Measurements from ENCODE around the gene GALNT1. TPM values are rescaled to one million over a fixed set of nuclear protein-coding genes. Genes with fewer than 3 reads are reported as not detected.

Gene GALNT1
- polyA plus RNA-seq, 2 of the 4 experiments (the other 2 are of a cell fraction) = 97.4 to 113 TPM

- H3K27ac ChIP-seq = no peak overlapping the region
- DNase-seq (ENCODE audit: low read depth in 1 of 2, low spot score in 1 of 2) = no peak
- H3K4me3 ChIP-seq = no peak overlapping the region
- POLR2A ChIA-PET = no interaction called here
- no peak for FAIRE-seq
- H3K4me1 ChIP-seq = 0 out of 3 replicates have a peak, but pooled peaks cover 5% of the 10 kb centered on the region
- CTCF ChIA-PET = no interaction called here
- TF ChIP-seq ZNF302 (CRISPR knock-in tag; IDR thresholded peaks at IDR 0.05) (no peak), HOXA7 (CRISPR knock-in tag; IDR thresholded peaks at IDR 0.05) (no peak), MAX (IDR thresholded peaks at IDR 0.05) (no peak), HES2 (IDR thresholded peaks at IDR 0.05) (no peak), CTCF (IDR thresholded peaks at IDR 0.05) (no peak), FOSB (CRISPR knock-in tag; IDR thresholded peaks at IDR 0.05) (no peak), PBX3 (IDR thresholded peaks at IDR 0.05) (no peak), EHMT2 (IDR thresholded peaks at IDR 0.05; ENCODE audit: low read depth) (no peak), TP53 (CRISPR knock-in tag; IDR thresholded peaks at IDR 0.05) (no peak), POLR2AphosphoS2 (conservative IDR thresholded peaks at IDR 0.05; ENCODE audit: low read length) (no peak)
- peaks cover 34% of the 10 kb centered on the region for H3K9me3 ChIP-seq
- WGBS (ENCODE audit: missing lambda C conversion rate) = 91% methylated on average over 5 of the region's 5 CpGs
- ATAC-seq = no peak
- no peak overlapping the region for H3K4me2 ChIP-seq
Measured at GRCh38 chr18:35584735-35585134, 3.2 kb downstream of the GALNT1 start.

GRCh38 chr18:35585608-35586007 is 4.1 kb downstream of the GALNT1 start:
- H3K4me2 ChIP-seq = no peak overlapping the region
- 0 out of 3 replicates have a peak, but pooled peaks cover 5% of the 10 kb centered on the region for H3K4me1 ChIP-seq
- CTCF ChIA-PET = no interaction called here
- H3K9me3 ChIP-seq = peaks cover 36% of the 10 kb centered on the region
- no peak for TF ChIP-seq CHD2 (IDR thresholded peaks at IDR 0.05; ENCODE audit: low read length, partially characterized antibody)
- FAIRE-seq (no peak), ATAC-seq (no peak), DNase-seq (ENCODE audit: low read depth in 1 of 2, low spot score in 1 of 2) (no peak)
- no peak overlapping the region for H3K4me3 ChIP-seq
- H3K27ac ChIP-seq = no peak overlapping the region
- POLR2A ChIA-PET = no interaction called here
- WGBS (ENCODE audit: missing lambda C conversion rate) = 95% methylated on average over 1 of the region's 1 CpG

- ChIA-PET POLR2A (no interaction called here), CTCF (no interaction called here)
- ATAC-seq = no peak
- Histone ChIP-seq H3K4me2 (no peak overlapping the region), H3K4me1 (peaks cover 7% of the 10 kb centered on the region; the same call in 2 of the 3 replicates), H3K27ac (no peak overlapping the region), H3K4me3 (no peak overlapping the region), H3K9me3 (peaks cover 36% of the 10 kb centered on the region)
- no peak for DNase-seq (ENCODE audit: low read depth in 1 of 2, low spot score in 1 of 2)
- FAIRE-seq = no peak
- TF ChIP-seq EP300 (IDR thresholded peaks at IDR 0.05) (no peak), MYC (IDR thresholded peaks at IDR 0.05; ENCODE audit: borderline replicate concordance, low read length) (no peak), SMC3 (IDR thresholded peaks at IDR 0.05) (no peak), HOXB5 (CRISPR knock-in tag; IDR thresholded peaks at IDR 0.05) (no peak), TFCP2L1 (CRISPR knock-in tag; IDR thresholded peaks at IDR 0.05) (no peak), HOXA7 (CRISPR knock-in tag; IDR thresholded peaks at IDR 0.05) (no peak), NPAS2 (CRISPR knock-in tag; IDR thresholded peaks at IDR 0.05; ENCODE audit: borderline replicate concordance) (no peak), EHMT2 (IDR thresholded peaks at IDR 0.05; ENCODE audit: low read depth) (no peak), RCOR1 (IDR thresholded peaks at IDR 0.05; ENCODE audit: low read depth, low read length) (no peak), JUN (IDR thresholded peaks at IDR 0.05) (no peak), EHF (CRISPR knock-in tag; IDR thresholded peaks at IDR 0.05) (no peak), KDM5A (IDR thresholded peaks at IDR 0.05) (no peak), ELK1 (IDR thresholded peaks at IDR 0.05; ENCODE audit: low read depth, low read length) (no peak), HMGXB4 (CRISPR knock-in tag; IDR thresholded peaks at IDR 0.05; ENCODE audit: borderline replicate concordance) (no peak), POLR2AphosphoS2 (conservative IDR thresholded peaks at IDR 0.05; ENCODE audit: low read length) (no peak), CBX8 (IDR thresholded peaks at IDR 0.05) (no peak), HES2 (IDR thresholded peaks at IDR 0.05) (no peak), HEYL (CRISPR knock-in tag; IDR thresholded peaks at IDR 0.05) (no peak), ZFP36 (IDR thresholded peaks at IDR 0.05; ENCODE audit: borderline replicate concordance, partially characterized antibody) (no peak), MAZ (IDR thresholded peaks at IDR 0.05; ENCODE audit: borderline replicate concordance, low read depth, low read length) (no peak)
- 78% methylated on average over 4 of the region's 4 CpGs for WGBS (ENCODE audit: missing lambda C conversion rate)
Measured at GRCh38 chr18:35588122-35588521, 6.6 kb downstream of the GALNT1 start.
